ENCODE measurements around the gene MAP4K1.
"Not testable (repeated sequence)": the region's sequence is repeated elsewhere in the genome, so short reads cannot be mapped to it uniquely, and the experiment has no call there.

The MAP4K1 gene

DNA sequence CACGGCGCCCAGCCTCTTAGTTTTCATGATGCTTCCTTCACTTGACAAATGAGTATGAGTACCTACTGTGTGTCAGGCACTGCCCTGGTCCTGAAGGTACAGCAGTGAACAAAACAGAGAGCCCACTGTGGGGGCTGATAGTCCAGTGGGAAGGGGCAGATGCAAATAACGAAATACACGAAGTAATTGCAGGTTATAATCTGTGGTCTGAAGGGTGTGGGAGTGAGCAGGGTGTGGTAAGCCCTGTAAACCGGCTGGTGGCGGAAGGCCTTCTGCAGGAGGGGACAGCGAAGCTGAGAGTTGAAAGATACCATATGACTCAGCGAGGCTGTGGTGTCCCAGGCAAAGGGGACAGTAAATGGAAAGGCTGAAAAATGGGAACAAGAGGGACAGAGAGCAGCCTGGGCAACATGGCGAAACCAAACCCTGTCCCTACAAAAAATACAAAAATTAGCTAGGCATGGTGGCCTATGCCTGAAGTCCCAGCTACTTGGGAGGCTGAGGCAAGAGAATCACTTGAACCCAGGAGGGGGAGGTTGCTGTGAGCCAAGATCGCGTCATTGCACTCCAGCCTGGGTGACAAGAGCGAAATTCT lies 60.5 kb downstream of the MAP4K1 start:
- no peak overlapping the region for H3K27ac ChIP-seq

GRCh38 chr19:38556521-38557174 lies 61.1 kb downstream of the MAP4K1 start:
- TF ChIP-seq, protein P1, sequence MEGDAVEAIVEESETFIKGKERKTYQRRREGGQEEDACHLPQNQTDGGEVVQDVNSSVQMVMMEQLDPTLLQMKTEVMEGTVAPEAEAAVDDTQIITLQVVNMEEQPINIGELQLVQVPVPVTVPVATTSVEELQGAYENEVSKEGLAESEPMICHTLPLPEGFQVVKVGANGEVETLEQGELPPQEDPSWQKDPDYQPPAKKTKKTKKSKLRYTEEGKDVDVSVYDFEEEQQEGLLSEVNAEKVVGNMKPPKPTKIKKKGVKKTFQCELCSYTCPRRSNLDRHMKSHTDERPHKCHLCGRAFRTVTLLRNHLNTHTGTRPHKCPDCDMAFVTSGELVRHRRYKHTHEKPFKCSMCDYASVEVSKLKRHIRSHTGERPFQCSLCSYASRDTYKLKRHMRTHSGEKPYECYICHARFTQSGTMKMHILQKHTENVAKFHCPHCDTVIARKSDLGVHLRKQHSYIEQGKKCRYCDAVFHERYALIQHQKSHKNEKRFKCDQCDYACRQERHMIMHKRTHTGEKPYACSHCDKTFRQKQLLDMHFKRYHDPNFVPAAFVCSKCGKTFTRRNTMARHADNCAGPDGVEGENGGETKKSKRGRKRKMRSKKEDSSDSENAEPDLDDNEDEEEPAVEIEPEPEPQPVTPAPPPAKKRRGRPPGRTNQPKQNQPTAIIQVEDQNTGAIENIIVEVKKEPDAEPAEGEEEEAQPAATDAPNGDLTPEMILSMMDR (conservative IDR thresholded peaks at IDR 0.05) = no peak; the same call in 1 of the 2 replicates
- no peak overlapping the region for H3K27ac ChIP-seq

More for the DNA sequence above, 60.5 kb downstream of the MAP4K1 start:
- TF ChIP-seq, protein P1 (conservative IDR thresholded peaks at IDR 0.05) = no peak

GRCh38 chr19:38555200-38555599 lies 62.6 kb downstream of the MAP4K1 start:
- no peak overlapping the region for H3K27ac ChIP-seq

GRCh38 chr19:38554676-38555141 lies 63.0 kb downstream of the MAP4K1 start:
- TF ChIP-seq, protein P1 (conservative IDR thresholded peaks at IDR 0.05) = no peak
- no peak overlapping the region for H3K27ac ChIP-seq

More at GRCh38 chr19:38555200-38555599, 62.6 kb downstream of the MAP4K1 start:
- TF ChIP-seq, protein P1 (conservative IDR thresholded peaks at IDR 0.05) = no peak

- H3K27ac ChIP-seq = not testable (repeated sequence)
Observed at GRCh38 chr19:38553239-38553638, 64.5 kb downstream of the MAP4K1 start.

DNA sequence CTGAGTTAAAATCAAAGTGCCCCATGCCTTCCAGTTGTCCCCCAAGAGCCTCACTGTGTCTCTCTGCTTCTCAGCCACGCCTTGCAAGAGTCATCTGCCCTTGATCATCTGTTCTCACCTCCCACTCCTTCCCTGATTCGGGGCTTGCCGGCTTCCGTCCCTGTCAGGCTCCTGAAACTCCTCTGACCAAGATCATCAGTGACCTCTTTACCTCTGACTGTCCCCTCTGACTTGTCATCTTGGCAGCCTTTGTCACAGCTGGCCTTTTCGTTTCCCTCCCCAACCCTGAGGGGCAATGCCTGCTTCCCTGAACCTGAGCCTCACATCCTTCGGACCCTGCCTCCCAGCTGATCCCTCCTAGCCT lies 66.3 kb downstream of the MAP4K1 start:
- no peak overlapping the region for H3K27ac ChIP-seq
- TF ChIP-seq, protein P1 (conservative IDR thresholded peaks at IDR 0.05) = no peak

- H3K27ac ChIP-seq = no peak overlapping the region
- TF ChIP-seq, protein P1 (conservative IDR thresholded peaks at IDR 0.05) = no peak
Observed at GRCh38 chr19:38550376-38550775, 67.4 kb downstream of the MAP4K1 start.

DNA sequence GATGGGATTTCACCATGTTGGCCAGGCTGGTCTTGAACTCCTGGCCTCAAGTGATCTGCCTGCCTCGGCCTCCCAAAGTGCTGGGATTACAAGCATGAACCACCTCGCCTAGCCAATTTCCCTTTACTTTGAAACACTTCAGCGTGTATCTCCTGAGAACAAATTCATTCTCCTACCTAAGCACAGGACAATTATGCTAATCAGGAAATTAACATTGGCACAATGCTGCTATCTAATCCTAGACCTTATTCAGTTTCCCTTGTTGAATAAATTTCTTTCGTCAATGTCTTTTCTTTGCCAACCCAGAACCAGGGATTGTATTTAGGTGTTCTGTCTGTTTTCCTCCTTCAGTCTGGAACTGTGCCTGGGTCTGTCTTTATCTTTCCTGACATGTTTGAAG lies 67.8 kb downstream of the MAP4K1 start:
- TF ChIP-seq, protein P1 (conservative IDR thresholded peaks at IDR 0.05) = no peak
- H3K27ac ChIP-seq = no peak overlapping the region

All from VCaP (cell line).